HCT116 (cell line): ENCODE results near the gene CNPY4. TPM values are rescaled to one million over a fixed set of nuclear protein-coding genes. Genes with fewer than 3 reads are reported as not detected.

ENCODE experiments used
- ATAC-seq: fragments of 200-7000 bp; cut with Tn5 transposase; 2 replicates; pipeline ENCODE4 v1.9.1; 2020; ENCODE audit warnings: mild to moderate bottlenecking, moderate library complexity
- BruUV-seq: library from RNA; stranded (reverse); fragments of 400-500 nt; replicated peaks from 2 replicates; lab custom pipeline; 2021; lab: Mats Ljungman, UMichigan
- CTCF ChIA-PET: fragments of 300-600 bp; sonication (Branson Sonifier 250); formaldehyde crosslinking; loops from one replicate; lab custom pipeline; 2021; ENCODE audit warnings: antibody characterized with exemption; lab: Charles Lee
- POLR2A ChIA-PET: fragments of 300-600, 350-600 bp; sonication (Branson Sonifier 250); formaldehyde crosslinking; loops from one replicate; lab custom pipeline; 2021; ENCODE audit warnings: antibody characterized with exemption; lab: Charles Lee
- RAD21 ChIA-PET, 2 experiments: fragments of 300-600 bp; sonication (Branson Sonifier 250); formaldehyde crosslinking; loops; one replicate each; lab custom pipeline; 2023; ENCODE audit warnings: low total read pairs in 2 of 2; ENCODE audit not compliant: uncharacterized antibody in 2 of 2, unreplicated experiment in 2 of 2, low non-redundant PET in 1 of 2; lab: Charles Lee
- DNase-seq: peaks from one replicate; pipeline ENCODE4 v3.0.0-alpha.2; 2010; ENCODE audit warnings: low read depth, low spot score
- H2AFZ ChIP-seq: fragments of 200-600 bp; shearing (Covaris generic), sonication (generic); 2 replicates; pipeline ENCODE4 v1.6.1; 2017; ENCODE audit warnings: low read depth, mixed run types, mixed read lengths, antibody characterized with exemption, low read length; ENCODE audit not compliant: poor library complexity, severe bottlenecking
- H3K27ac ChIP-seq: 2 replicates; pipeline ENCODE4 v1.5.1; 2012; ENCODE audit warnings: low read depth, low read length
- H3K27me3 ChIP-seq: fragments of 200-600 bp; sonication (generic); 2 replicates; pipeline ENCODE4 v1.6.1; 2016; ENCODE audit warnings: mixed run types, low read length, mixed read lengths; ENCODE audit not compliant: insufficient read depth
- H3K36me3 ChIP-seq, 2 experiments: fragments of 200-500 bp in 1 of 2; fragments of 200-600 bp in 1 of 2; sonication (Bioruptor generic) in 1 of 2; sonication (generic) in 1 of 2; 2 replicates each; pipeline versions ENCODE4 v1.5.1 to v1.6.1; 2014 to 2016; ENCODE audit warnings: low read length in 2 of 2, inconsistent platforms in 1 of 2, mixed read lengths in 1 of 2, mixed run types in 1 of 2; ENCODE audit not compliant: insufficient read depth in 2 of 2, control insufficient read depth in 1 of 2
- H3K4me1 ChIP-seq, 2 experiments: fragments of 200-600 bp in 1 of 2; sonication (generic) in 1 of 2; 2 replicates each; pipeline versions ENCODE4 v1.5.1 to v1.6.1; 2012 to 2017; ENCODE audit warnings: low read length in 2 of 2, inconsistent platforms in 1 of 2, mild to moderate bottlenecking in 1 of 2, mixed read lengths in 1 of 2, mixed run types in 1 of 2, moderate library complexity in 1 of 2; ENCODE audit not compliant: insufficient read depth in 2 of 2, control insufficient read depth in 1 of 2
- H3K4me2 ChIP-seq: fragments of 200-600 bp; sonication (generic); 2 replicates; pipeline ENCODE4 v1.6.1; 2017; ENCODE audit warnings: mixed run types, low read length, mixed read lengths
- H3K4me3 ChIP-seq, 2 experiments: fragments of 200-600 bp in 1 of 2; sonication (generic) in 1 of 2; replicated peaks in 1 of 2; 2 replicates each; pipeline ENCODE4 v1.5.1; 2011 to 2016; ENCODE audit warnings: low read length in 2 of 2, control low read depth in 1 of 2, low read depth in 1 of 2, mild to moderate bottlenecking in 1 of 2, mixed read lengths in 1 of 2, mixed run types in 1 of 2
- H3K79me2 ChIP-seq: fragments of 200-600 bp; sonication (generic); 2 replicates; pipeline ENCODE4 v1.6.1; 2017; ENCODE audit warnings: mild to moderate bottlenecking, mixed run types, low read length, moderate library complexity, mixed read lengths; ENCODE audit not compliant: insufficient read depth
- H3K9ac ChIP-seq: fragments of 200-600 bp; sonication (generic); 2 replicates; pipeline ENCODE4 v1.6.1; 2016; ENCODE audit warnings: low read length, mixed read lengths
- H3K9me2 ChIP-seq: fragments of 200-600 bp; sonication (generic), shearing (Covaris generic); 2 replicates; pipeline ENCODE4 v1.6.1; 2017; ENCODE audit warnings: mixed run types, mild to moderate bottlenecking, moderate library complexity; ENCODE audit not compliant: insufficient read depth
- H3K9me3 ChIP-seq, 2 experiments: fragments of 200-500 bp in 1 of 2; fragments of 200-600 bp in 1 of 2; sonication (Bioruptor generic) in 1 of 2; sonication (generic) in 1 of 2; 2 replicates each; pipeline ENCODE4 v1.6.1; 2014 to 2017; ENCODE audit warnings: low read length in 2 of 2, mixed read lengths in 2 of 2, inconsistent platforms in 1 of 2, low read depth in 1 of 2, mild to moderate bottlenecking in 1 of 2, mixed run types in 1 of 2, moderate library complexity in 1 of 2; ENCODE audit not compliant: control insufficient read depth in 1 of 2, insufficient read depth in 1 of 2
- H4K20me1 ChIP-seq: fragments of 200-600 bp; sonication (generic), shearing (Covaris generic); 2 replicates; pipeline ENCODE4 v1.6.1; 2017; ENCODE audit warnings: mixed run types, mild to moderate bottlenecking, moderate library complexity; ENCODE audit not compliant: insufficient read depth
- CBX3 ChIP-seq: IDR thresholded peaks from 2 replicates; pipeline ENCODE4 v1.6.1; 2012; ENCODE audit warnings: low read depth
- CEBPB ChIP-seq: IDR thresholded peaks from 2 replicates; pipeline ENCODE4 v1.6.1; 2012; ENCODE audit warnings: low read depth
- EZH2phosphoT487 ChIP-seq: fragments of 200-600 bp; IDR thresholded peaks from 2 replicates; pipeline ENCODE4 v1.6.1; 2018; ENCODE audit warnings: antibody characterized with exemption, borderline replicate concordance
- FOSL1 ChIP-seq: IDR thresholded peaks from 2 replicates; pipeline ENCODE4 v1.6.1; 2012; ENCODE audit warnings: low read depth
- JUND ChIP-seq: IDR thresholded peaks from 2 replicates; pipeline ENCODE4 v1.6.1; 2012
- POLR2AphosphoS5 ChIP-seq: IDR thresholded peaks from 2 replicates; pipeline ENCODE4 v1.6.1; 2011; ENCODE audit warnings: mild to moderate bottlenecking, low read depth, low read length, moderate library complexity
- RAD21 ChIP-seq: IDR thresholded peaks from 2 replicates; pipeline ENCODE4 v1.6.1; 2012; ENCODE audit warnings: low read depth, mild to moderate bottlenecking
- SRF ChIP-seq: IDR thresholded peaks from 2 replicates; pipeline ENCODE4 v1.6.1; 2012; ENCODE audit warnings: low read depth
- intact Hi-C: fragments of 100-400 bp; cut with micrococcal nuclease; formaldehyde crosslinking; loops from 2 replicates; pipeline ENCODE4 v1.10.0; 2022
- total RNA-seq: library from RNA; stranded (reverse); gene quantifications from one replicate; pipeline ENCODE4 v1.2.1, GENCODE V29; 2021; ENCODE audit not compliant: unreplicated experiment
- TF ChIP-seq, protein P1 (sequence below): IDR thresholded peaks from 2 replicates; pipeline ENCODE4 v1.6.1; 2011; ENCODE audit warnings: mild to moderate bottlenecking, low read length, moderate library complexity; ENCODE audit not compliant: insufficient replicate concordance; ENCODE audit errors: extremely low read depth

CNPY4 gene
- total RNA-seq, 1 experiment from 2014 or later = 2.6 TPM

DNA sequence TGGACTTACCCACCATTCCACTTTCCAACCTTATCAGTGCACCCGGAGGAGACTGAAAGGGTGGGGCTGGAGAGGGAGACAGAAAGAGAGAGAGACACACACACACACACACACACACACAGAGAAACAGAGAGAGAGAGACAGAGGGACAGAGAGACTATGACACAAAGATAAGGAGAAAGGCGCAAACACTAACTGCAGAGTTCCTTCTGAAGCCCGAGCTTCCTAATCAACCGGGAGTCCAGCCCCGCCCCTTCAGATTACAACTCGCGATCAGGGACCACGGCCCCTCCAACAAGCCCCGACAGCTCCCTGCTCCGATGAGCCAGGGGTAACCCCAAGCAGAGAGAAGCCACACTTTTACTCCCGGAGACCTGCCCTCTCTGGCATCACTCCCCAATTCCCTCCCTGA is 48.5 kb downstream of the CNPY4 start:
- DNase-seq = no peak
- no peak overlapping the region for H3K4me3 ChIP-seq
- RAD21 ChIA-PET = no interaction called here
- POLR2A ChIA-PET = no interaction called here
- H2AFZ ChIP-seq = no peak overlapping the region
- no peak overlapping the region for H3K27ac ChIP-seq
- no peak overlapping the region for H3K4me2 ChIP-seq
- no peaks in the 10 kb centered on the region for H4K20me1 ChIP-seq
- H3K27me3 ChIP-seq = no peaks in the 10 kb centered on the region
- intact Hi-C loops = no loop called here
- no TSS peak for BruUV-seq
- no peaks in the 10 kb centered on the region for H3K9me2 ChIP-seq
- no peak for ATAC-seq
- H3K36me3 ChIP-seq = no peaks in the 10 kb centered on the region
- H3K9ac ChIP-seq = no peak overlapping the region
- H3K4me1 ChIP-seq = peaks cover 10 to 16% of the 10 kb centered on the region in 2 experiments
- TF ChIP-seq POLR2AphosphoS5 = no peak
- TF ChIP-seq JUND = no peak
- no peak for TF ChIP-seq RAD21
- no peak for TF ChIP-seq SRF
- TF ChIP-seq CBX3 = no peak
- TF ChIP-seq, protein P1, sequence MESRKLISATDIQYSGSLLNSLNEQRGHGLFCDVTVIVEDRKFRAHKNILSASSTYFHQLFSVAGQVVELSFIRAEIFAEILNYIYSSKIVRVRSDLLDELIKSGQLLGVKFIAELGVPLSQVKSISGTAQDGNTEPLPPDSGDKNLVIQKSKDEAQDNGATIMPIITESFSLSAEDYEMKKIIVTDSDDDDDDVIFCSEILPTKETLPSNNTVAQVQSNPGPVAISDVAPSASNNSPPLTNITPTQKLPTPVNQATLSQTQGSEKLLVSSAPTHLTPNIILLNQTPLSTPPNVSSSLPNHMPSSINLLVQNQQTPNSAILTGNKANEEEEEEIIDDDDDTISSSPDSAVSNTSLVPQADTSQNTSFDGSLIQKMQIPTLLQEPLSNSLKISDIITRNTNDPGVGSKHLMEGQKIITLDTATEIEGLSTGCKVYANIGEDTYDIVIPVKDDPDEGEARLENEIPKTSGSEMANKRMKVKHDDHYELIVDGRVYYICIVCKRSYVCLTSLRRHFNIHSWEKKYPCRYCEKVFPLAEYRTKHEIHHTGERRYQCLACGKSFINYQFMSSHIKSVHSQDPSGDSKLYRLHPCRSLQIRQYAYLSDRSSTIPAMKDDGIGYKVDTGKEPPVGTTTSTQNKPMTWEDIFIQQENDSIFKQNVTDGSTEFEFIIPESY = no peak
- no peak for TF ChIP-seq EZH2phosphoT487
- TF ChIP-seq CEBPB = no peak
- no peak for TF ChIP-seq FOSL1
- CTCF ChIA-PET = no interaction called here
- H3K9me3 ChIP-seq = no peaks in the 10 kb centered on the region
- no peaks in the 10 kb centered on the region for H3K79me2 ChIP-seq
